HG02884 (cell line): ENCODE data around the gene CACNB3.
"Not testable (repeated sequence)": the region's sequence is repeated elsewhere in the genome, so short reads cannot be mapped to it uniquely, and the experiment has no call there.

Experiments
- ATAC-seq: cut with Tn5 transposase; IDR thresholded peaks from one replicate; pipeline ENCODE4 v1.9.1; 2021; ENCODE audit warnings: mild to moderate bottlenecking, moderate library complexity; ENCODE audit not compliant: unreplicated experiment

CACNB3 gene

DNA sequence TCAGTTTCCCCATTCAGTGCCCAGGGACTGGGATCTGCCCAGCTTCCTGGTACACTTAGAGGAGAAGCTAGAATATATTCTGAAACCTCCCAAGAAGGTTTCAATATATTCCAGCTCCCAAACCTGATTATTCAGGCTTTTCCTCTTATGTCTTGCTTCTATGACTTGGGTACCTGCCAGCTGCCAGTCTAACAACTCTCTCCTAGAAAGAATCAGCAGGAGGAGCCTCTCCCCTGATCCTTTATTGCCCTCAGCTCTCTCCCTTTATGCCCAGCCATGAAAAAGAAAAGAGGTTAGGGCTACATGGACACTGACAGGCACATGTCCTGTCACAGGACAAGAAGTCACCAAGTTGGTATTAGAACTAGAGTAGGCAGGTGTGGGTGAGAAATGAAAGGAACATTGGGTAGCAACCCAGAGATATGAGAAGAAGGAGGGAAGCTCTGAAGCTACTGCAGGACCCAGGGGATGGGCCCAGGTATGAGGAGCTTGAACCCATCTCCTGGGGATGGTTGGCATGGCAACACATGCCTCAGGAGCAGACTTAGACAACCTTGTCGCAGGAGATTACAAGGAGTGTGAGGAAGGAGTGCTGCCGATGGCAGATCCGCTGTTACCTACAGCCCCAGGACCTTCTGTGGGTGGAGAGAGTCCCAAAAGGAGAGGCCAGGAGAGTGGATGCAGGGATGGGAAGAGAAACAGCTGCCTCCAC lies 2.0 kb upstream of the CACNB3 start:
- no peak for ATAC-seq

GRCh38 chr12:48818831-48819590 lies 715 bp downstream of the CACNB3 start:
- no peak for ATAC-seq

DNA sequence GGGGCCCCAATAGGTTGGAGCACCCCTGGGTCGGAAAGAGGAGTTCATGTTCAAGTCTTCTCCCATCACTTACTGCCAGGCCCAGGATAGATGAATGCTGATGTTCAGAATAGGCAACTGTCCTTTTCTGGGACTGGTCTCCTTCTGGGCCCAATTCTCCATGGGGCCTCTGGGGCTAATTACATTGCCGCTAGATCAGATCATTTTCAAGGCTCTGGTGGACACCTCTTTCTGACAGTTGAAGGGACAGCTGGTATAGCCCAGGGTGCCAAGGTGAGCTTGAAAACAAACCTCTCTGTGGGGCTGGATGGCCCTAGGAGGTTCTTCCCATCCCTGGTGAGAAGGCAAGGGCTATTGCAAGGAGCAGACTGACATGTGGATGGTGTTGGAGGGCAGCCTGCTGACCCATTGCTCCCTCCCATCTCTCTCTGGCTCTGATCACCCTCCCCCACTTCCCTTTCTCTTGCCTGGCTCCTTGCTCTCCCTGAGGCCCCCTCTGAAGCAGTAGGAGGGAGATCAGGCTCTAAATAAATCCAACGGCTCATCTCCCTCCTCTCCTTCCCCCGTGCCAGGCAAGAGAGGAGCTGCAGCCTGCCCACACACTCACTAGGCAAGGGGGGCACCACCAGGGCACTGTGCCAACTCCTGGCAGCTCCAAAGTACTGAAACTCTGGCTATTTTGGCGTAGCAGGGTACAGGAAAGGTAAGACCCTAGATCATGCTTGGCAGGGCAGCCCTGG lies 1.9 kb downstream of the CACNB3 start:
- no peak for ATAC-seq

- ATAC-seq = no peak
These were observed 3.8 kb downstream of the CACNB3 start for GRCh38 chr12:48822139-48822538.

GRCh38 chr12:48822711-48823110 lies 4.4 kb downstream of the CACNB3 start:
- no peak for ATAC-seq

GRCh38 chr12:48823281-48823680 lies 5.0 kb downstream of the CACNB3 start:
- no peak for ATAC-seq

DNA sequence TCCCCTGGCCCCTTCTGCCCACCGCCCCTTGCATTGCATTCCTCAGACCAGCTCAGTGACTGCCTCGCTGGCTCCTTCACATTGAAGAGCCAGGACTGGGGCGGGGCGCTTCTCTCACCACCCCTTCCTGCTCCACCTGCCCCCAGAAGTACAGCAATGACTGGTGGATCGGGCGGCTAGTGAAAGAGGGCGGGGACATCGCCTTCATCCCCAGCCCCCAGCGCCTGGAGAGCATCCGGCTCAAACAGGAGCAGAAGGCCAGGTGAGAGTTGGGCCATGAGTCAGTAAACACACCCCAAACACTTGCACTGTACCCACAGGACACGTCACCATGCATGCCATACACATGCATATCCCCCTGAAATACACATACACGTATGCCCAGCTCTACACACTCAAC lies 5.8 kb downstream of the CACNB3 start:
- ATAC-seq = no peak

DNA sequence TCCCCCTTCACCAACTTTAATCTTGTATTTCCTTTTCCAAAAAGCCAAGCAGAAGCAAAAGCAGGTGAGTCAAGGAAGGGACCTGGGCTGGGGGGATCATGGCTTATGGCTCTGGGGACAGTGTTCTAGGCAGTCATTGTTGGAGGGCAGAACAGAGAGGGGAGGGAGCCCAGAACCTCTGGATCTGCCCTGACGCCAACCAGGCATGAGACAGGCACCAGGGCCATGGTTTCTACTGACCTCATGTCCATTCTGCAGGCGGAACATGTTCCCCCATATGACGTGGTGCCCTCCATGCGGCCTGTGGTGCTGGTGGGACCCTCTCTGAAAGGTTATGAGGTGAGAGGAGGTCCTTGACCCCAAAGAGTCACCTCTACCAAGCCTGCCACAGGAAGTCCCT lies 6.6 kb downstream of the CACNB3 start:
- ATAC-seq = no peak

GRCh38 chr12:48826209-48826855 lies 8.0 kb downstream of the CACNB3 start:
- no peak for ATAC-seq

GRCh38 chr12:48827026-48827425 lies 8.7 kb downstream of the CACNB3 start:
- ATAC-seq = no peak

DNA sequence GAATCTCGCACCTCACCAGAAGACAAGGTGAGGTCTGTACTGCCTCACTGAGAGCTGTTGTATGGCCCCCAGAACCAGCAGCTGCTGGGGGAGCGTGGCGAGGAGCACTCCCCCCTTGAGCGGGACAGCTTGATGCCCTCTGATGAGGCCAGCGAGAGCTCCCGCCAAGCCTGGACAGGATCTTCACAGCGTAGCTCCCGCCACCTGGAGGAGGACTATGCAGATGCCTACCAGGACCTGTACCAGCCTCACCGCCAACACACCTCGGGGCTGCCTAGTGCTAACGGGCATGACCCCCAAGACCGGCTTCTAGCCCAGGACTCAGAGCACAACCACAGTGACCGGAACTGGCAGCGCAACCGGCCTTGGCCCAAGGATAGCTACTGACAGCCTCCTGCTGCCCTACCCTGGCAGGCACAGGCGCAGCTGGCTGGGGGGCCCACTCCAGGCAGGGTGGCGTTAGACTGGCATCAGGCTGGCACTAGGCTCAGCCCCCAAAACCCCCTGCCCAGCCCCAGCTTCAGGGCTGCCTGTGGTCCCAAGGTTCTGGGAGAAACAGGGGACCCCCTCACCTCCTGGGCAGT lies 9.3 kb downstream of the CACNB3 start:
- no peak for ATAC-seq

DNA sequence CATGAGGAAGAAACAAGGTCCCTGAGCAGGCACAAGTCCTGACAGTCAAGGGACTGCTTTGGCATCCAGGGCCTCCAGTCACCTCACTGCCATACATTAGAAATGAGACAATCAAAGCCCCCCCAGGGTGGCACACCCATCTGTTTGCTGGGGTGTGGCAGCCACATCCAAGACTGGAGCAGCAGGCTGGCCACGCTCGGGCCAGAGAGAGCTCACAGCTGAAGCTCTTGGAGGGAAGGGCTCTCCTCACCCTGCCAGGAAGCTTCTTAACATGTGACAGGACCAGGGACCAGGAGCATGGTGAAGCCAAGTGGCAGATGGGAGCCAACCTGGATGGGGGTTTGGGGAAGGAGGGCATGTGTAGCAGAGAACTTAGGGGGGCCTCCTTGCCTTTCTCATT lies 10.0 kb downstream of the CACNB3 start:
- ATAC-seq = no peak

DNA sequence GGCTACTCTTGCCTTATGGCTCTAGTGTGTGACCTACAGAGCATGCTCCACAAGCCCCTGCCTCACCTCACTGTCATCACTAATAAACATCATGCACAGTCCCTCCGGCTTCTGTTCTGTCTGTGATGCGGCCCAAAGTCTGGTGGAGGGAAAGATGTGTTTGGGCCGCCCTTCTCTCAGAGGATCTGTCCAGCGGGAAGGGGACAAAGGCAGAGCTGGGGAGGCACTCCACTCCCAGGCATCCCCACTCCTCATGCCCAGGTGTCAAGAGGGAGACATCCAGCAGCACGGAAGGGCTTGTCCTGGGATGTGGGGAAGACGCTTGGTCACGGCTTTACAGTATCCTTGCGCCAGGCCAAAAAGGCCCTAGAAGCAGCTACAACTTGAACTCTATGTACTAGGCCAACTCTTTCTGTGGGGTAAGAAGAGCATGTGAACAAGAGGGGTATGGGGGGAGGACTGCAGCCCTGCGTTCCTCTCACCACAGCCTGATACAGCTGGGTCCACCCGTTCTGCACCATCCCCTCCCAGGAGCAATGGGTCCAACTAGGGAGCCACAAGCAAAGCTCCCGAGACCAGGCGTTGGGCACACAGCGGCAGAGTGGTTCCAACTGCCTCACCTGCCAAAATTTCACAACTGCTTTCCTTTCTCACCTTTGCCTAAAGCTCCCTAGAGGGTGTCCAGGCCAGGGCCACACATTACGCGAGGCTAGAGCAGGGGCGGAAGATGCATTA lies 10.7 kb downstream of the CACNB3 start:
- ATAC-seq = no peak

GRCh38 chr12:48831257-48831656 lies 13.0 kb downstream of the CACNB3 start:
- no peak for ATAC-seq

DNA sequence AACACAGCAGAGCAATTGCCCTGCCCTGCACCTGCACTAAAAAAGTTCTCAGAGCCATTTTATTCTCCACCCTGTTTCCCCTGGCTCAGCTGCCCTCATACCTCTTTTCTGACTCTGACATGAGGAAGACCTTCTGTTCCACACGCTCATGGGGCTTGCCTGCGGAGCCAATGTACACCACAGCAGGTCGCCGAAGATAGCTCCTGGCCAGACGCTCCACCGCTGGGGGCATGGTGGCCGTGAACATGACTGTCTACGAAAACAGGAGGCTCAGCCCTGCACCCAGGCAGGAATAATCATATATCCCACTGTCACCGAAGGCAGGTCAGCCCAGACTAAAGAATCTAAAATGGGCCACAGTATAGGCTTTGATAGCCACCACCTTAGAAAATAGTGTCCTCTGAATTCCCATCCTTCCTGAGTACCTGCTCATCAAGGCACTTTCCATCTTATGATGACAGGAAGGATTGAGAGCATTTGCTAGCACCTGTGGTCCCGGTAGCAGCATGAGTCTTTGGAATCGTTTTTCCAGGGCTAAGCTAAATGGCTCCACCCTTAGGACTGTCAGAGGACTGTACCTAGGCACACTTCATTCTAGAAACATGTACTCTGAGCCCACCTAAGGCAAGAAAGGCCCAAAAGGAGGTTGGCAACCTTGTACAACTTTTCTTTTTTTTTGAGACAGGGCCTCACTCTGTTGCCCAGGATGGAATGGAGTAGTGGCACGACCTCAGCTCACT lies 14.2 kb downstream of the CACNB3 start:
- ATAC-seq = no peak

GRCh38 chr12:48838048-48838447 lies 19.8 kb downstream of the CACNB3 start:
- no peak for ATAC-seq

- not testable (repeated sequence) for ATAC-seq
These were observed 23.7 kb downstream of the CACNB3 start for GRCh38 chr12:48842021-48842420.

- peak; percentile 94 for ATAC-seq
These were observed 33.8 kb downstream of the CACNB3 start, which contains the start of gene DDX23 for GRCh38 chr12:48851883-48852733. DDX23 (minus strand) TSS chr12:48852163; CDS start chr12:48845782, 6,381 bp downstream.
